B cell (primary cell): Measurements from ENCODE around the gene GYG2. TPM values are rescaled to one million over a fixed set of nuclear protein-coding genes. Genes with fewer than 3 reads are reported as not detected.

Source experiments
- ATAC-seq: fragments of 200-7000 bp; cut with Tn5 transposase; one replicate; pipeline ENCODE4 v1.10.0; 2021; ENCODE audit warnings: low read depth, mild to moderate bottlenecking, moderate number of reproducible peaks, moderate library complexity
- CTCF ChIA-PET: fragments of 350-600 bp; sonication (Branson Sonifier 250); formaldehyde crosslinking; loops from one replicate; lab custom pipeline; 2021; ENCODE audit warnings: antibody characterized with exemption, inconsistent platforms; lab: Charles Lee
- POLR2A ChIA-PET: fragments of 350-600 bp; sonication (Branson Sonifier 250); formaldehyde crosslinking; loops from one replicate; lab custom pipeline; 2021; ENCODE audit warnings: antibody characterized with exemption; lab: Charles Lee
- DNase-seq: peaks from one replicate; pipeline ENCODE4 v3.0.0; 2013
- H2AFZ ChIP-seq: 2 replicates; pipeline ENCODE4 v1.6.1; 2012; ENCODE audit warnings: mild to moderate bottlenecking, low read depth, low read length; ENCODE audit not compliant: insufficient read depth, poor library complexity, severe bottlenecking
- H3K27ac ChIP-seq, 2 donors: 1 replicate in 1 of 2; 2 replicates in 1 of 2; pipeline ENCODE4 v1.5.1; 2012 to 2013; ENCODE audit warnings: low read length in 2 of 2, mild to moderate bottlenecking in 2 of 2, moderate library complexity in 1 of 2
- H3K27me3 ChIP-seq, 4 experiments: fragments of 200-600 bp in 1 of 4; sonication (generic) in 1 of 4; replicated peaks in 1 of 4; 1 replicate in 2 of 4; 2 replicates in 2 of 4; pipeline versions ENCODE4 v1.6.1 to v1.7.0; 2013 to 2016; ENCODE audit warnings: low read length in 3 of 4, mild to moderate bottlenecking in 2 of 4, mixed read lengths in 1 of 4, moderate library complexity in 1 of 4; ENCODE audit not compliant: insufficient read depth in 4 of 4, control insufficient read depth in 3 of 4; ENCODE audit errors: control extremely low read depth in 1 of 4
- H3K36me3 ChIP-seq, 2 experiments: replicated peaks in 1 of 2; 1 replicate in 1 of 2; 2 replicates in 1 of 2; pipeline versions ENCODE4 v1.6.1 to v1.7.1; 2013; ENCODE audit warnings: low read length in 1 of 2; ENCODE audit not compliant: insufficient read depth in 2 of 2, control insufficient read depth in 1 of 2; ENCODE audit errors: control extremely low read depth in 1 of 2, extremely low read depth in 1 of 2
- H3K4me1 ChIP-seq, 2 donors: fragments of 200-600 bp in 1 of 2; sonication (generic) in 1 of 2; 1 replicate in 1 of 2; 2 replicates in 1 of 2; pipeline versions ENCODE4 v1.5.1 to v1.6.1; 2013 to 2017; ENCODE audit warnings: low read length in 2 of 2; ENCODE audit not compliant: control insufficient read depth in 2 of 2, insufficient read depth in 2 of 2
- H3K4me2 ChIP-seq: replicated peaks from 2 replicates; pipeline ENCODE3; 2012; ENCODE audit warnings: mild to moderate bottlenecking, low read depth, low read length; ENCODE audit not compliant: poor library complexity, severe bottlenecking
- H3K4me3 ChIP-seq, 5 experiments: fragments of 200-600 bp in 1 of 5; sonication (generic) in 1 of 5; 1 replicate in 3 of 5; 2 replicates in 2 of 5; pipeline versions ENCODE4 v1.5.1 to v1.7.0; 2011 to 2016; ENCODE audit warnings: low read length in 4 of 5, mild to moderate bottlenecking in 4 of 5, low read depth in 2 of 5, control low read depth in 1 of 5, moderate library complexity in 1 of 5; ENCODE audit not compliant: insufficient read depth in 1 of 5; ENCODE audit errors: control extremely low read depth in 1 of 5, extremely low read depth in 1 of 5
- H3K79me2 ChIP-seq: fragments of 200-600 bp; sonication (generic); one replicate; pipeline ENCODE4 v1.6.0; 2016; ENCODE audit warnings: low read length; ENCODE audit not compliant: control insufficient read depth, insufficient read depth
- H3K9ac ChIP-seq: fragments of 200-600 bp; sonication (generic); 2 replicates; pipeline ENCODE4 v1.6.1; 2017; ENCODE audit warnings: mild to moderate bottlenecking, low read length, moderate library complexity
- H3K9me3 ChIP-seq, 3 donors: one replicate each; pipeline versions ENCODE4 v1.6.1 to v1.7.1; 2013; ENCODE audit warnings: low read length in 2 of 3; ENCODE audit not compliant: control insufficient read depth in 2 of 3, insufficient read depth in 1 of 3; ENCODE audit errors: control extremely low read depth in 1 of 3
- H4K20me1 ChIP-seq: 2 replicates; pipeline ENCODE4 v1.6.0; 2012; ENCODE audit warnings: mild to moderate bottlenecking, low read length; ENCODE audit not compliant: insufficient read depth, control insufficient read depth, poor library complexity, severe bottlenecking
- H3K27ac Mint-ChIP-seq: one replicate; pipeline ENCODE4 v1.8.0; 2021; ENCODE audit warnings: mixed read lengths
- H3K27me3 Mint-ChIP-seq: one replicate; pipeline ENCODE4 v1.8.0; 2021; ENCODE audit warnings: mixed read lengths
- H3K4me1 Mint-ChIP-seq: one replicate; pipeline ENCODE4 v1.8.0; 2021; ENCODE audit warnings: mixed read lengths
- H3K4me3 Mint-ChIP-seq: one replicate; pipeline ENCODE4 v1.8.0; 2021; ENCODE audit warnings: mixed read lengths
- H3K9me3 Mint-ChIP-seq: one replicate; pipeline ENCODE4 v1.8.0; 2022; ENCODE audit warnings: mixed read lengths; ENCODE audit not compliant: insufficient read depth
- CTCF ChIP-seq: fragments of 200-600 bp; IDR thresholded peaks from one replicate; pipeline ENCODE4 v1.8.0; 2022; ENCODE audit warnings: antibody characterized with exemption, mild to moderate bottlenecking
- EZH2 ChIP-seq: IDR thresholded peaks from 2 replicates; pipeline ENCODE4 v1.6.1; 2012; ENCODE audit warnings: borderline replicate concordance, low read depth, mild to moderate bottlenecking, moderate library complexity, low read length; ENCODE audit not compliant: insufficient read depth, poor library complexity, severe bottlenecking
- WGBS: methylation state at CpG from one replicate; pipeline ENCODE4 v1.1.5; 2013; ENCODE audit warnings: missing lambda C conversion rate; ENCODE audit not compliant: insufficient coverage; 5-methylcytosine and 5-hydroxymethylcytosine counted together
- intact Hi-C: fragments of 100-400 bp; cut with micrococcal nuclease; formaldehyde crosslinking; loops from one replicate; pipeline ENCODE4 v1.10.0; 2022
- polyA plus RNA-seq: library from polyadenylated mRNA; depleted of rRNA; stranded (reverse); fragments of >200 nt; gene quantifications from 2 replicates; pipeline ENCODE4 v1.2.3, GENCODE V29; 2012
- total RNA-seq, 2 donors: library from RNA; stranded (reverse); fragments of 120-200 nt in 1 of 2; gene quantifications; 1 replicate in 1 of 2; 2 replicates in 1 of 2; pipeline versions ENCODE4 v1.2.3 to v1.2.4, GENCODE V29; 2013 to 2022

Gene GYG2
- total and polyA plus RNA-seq, 2 donors (not counting 1 experiment from before 2014, with no cell fraction given), result not detected

- ChIA-PET POLR2A (no interaction called here), CTCF (no interaction called here)
- TF ChIP-seq CTCF, result no peak
- no peak for TF ChIP-seq EZH2
- no peaks in the 10 kb centered on the region for H4K20me1 ChIP-seq
- no peaks in the 10 kb centered on the region for H3K36me3 ChIP-seq
- H3K4me3 ChIP-seq, result no peak overlapping the region
- Mint-ChIP-seq H3K4me3 (no peak overlapping the region), H3K27ac (no peak overlapping the region), H3K9me3 (no peaks in the 10 kb centered on the region), H3K4me1 (no peaks in the 10 kb centered on the region), H3K27me3 (peaks cover 9% of the 10 kb centered on the region)
- no peaks in the 10 kb centered on the region for H3K9me3 ChIP-seq
- intact Hi-C loops, result no loop called here
- no peak overlapping the region for H3K27ac ChIP-seq
- ATAC-seq (no peak), DNase-seq (no peak)
- no CpG with 5 or more reads among the region's 1 CpG for WGBS
- H3K79me2 ChIP-seq, result no peaks in the 10 kb centered on the region
- no peaks in the 10 kb centered on the region for H3K4me1 ChIP-seq
- no peaks in the 10 kb centered on the region for H3K27me3 ChIP-seq
- no peak overlapping the region for H3K9ac ChIP-seq
- no peak overlapping the region for H3K4me2 ChIP-seq
- no peak overlapping the region for H2AFZ ChIP-seq
Measured at GRCh38 chrX:2781226-2781571, 47.5 kb upstream of the GYG2 start.

- H3K27me3 Mint-ChIP-seq, result peaks cover 11% of the 10 kb centered on the region
- TF ChIP-seq EZH2 (no peak), CTCF (no peak)
- Histone ChIP-seq H3K4me1 (no peaks in the 10 kb centered on the region), H3K4me3 (no peak overlapping the region), H3K9me3 (no peaks in the 10 kb centered on the region), H3K9ac (no peak overlapping the region), H3K27me3 (no peaks in the 10 kb centered on the region), H3K4me2 (no peak overlapping the region), H2AFZ (no peak overlapping the region), H3K27ac (no peak overlapping the region), H4K20me1 (no peaks in the 10 kb centered on the region), H3K79me2 (no peaks in the 10 kb centered on the region), H3K36me3 (no peaks in the 10 kb centered on the region)
- ChIA-PET POLR2A (no interaction called here), CTCF (no interaction called here)
- no peaks in the 10 kb centered on the region for H3K4me1 Mint-ChIP-seq
- H3K9me3 Mint-ChIP-seq, result no peaks in the 10 kb centered on the region
- no peak overlapping the region for H3K27ac Mint-ChIP-seq
- H3K4me3 Mint-ChIP-seq, result no peak overlapping the region
- ATAC-seq (no peak), DNase-seq (no peak)
- intact Hi-C loops, result no loop called here
- 40% methylated on average over 1 of the region's 6 CpGs for WGBS
Measured at GRCh38 chrX:2781698-2782097, 47.0 kb upstream of the GYG2 start.
